HEK293 (cell line): ENCODE measurements around the gene HOXD12.

Experiments
- EGR2 ChIP-seq: fragments of 450-650 bp; formaldehyde crosslinking; IDR thresholded peaks from 2 replicates; pipeline ENCODE4 v1.5.1; 2016; ENCODE audit warnings: low read depth, missing biosample characterization, missing genetic modification characterization
- GLI2 ChIP-seq: fragments of 450-650 bp; formaldehyde crosslinking; IDR thresholded peaks from 2 replicates; pipeline ENCODE4; 2017; ENCODE audit warnings: missing biosample characterization, missing genetic modification characterization, low read depth, borderline replicate concordance
- KLF16 ChIP-seq: fragments of 450-650 bp; formaldehyde crosslinking; IDR thresholded peaks from 2 replicates; pipeline ENCODE4 v1.5.1; 2017; ENCODE audit warnings: missing biosample characterization, missing genetic modification characterization
- SALL2 ChIP-seq: fragments of 450-650 bp; formaldehyde crosslinking; IDR thresholded peaks from 2 replicates; pipeline ENCODE4 v1.5.0; 2017; ENCODE audit warnings: missing biosample characterization, mild to moderate bottlenecking, missing genetic modification characterization, borderline replicate concordance
- SCRT1 ChIP-seq: fragments of 450-650 bp; formaldehyde crosslinking; IDR thresholded peaks from 2 replicates; pipeline ENCODE4 v1.5.1; 2016; ENCODE audit warnings: missing biosample characterization, missing genetic modification characterization, borderline replicate concordance
- SP2 ChIP-seq: fragments of 450-650 bp; formaldehyde crosslinking; IDR thresholded peaks from 2 replicates; pipeline ENCODE4 v1.5.1; 2016; ENCODE audit warnings: missing biosample characterization, missing genetic modification characterization
- YY2 ChIP-seq: fragments of 450-650 bp; formaldehyde crosslinking; IDR thresholded peaks from 2 replicates; pipeline ENCODE4 v1.5.1; 2016; ENCODE audit warnings: missing biosample characterization, missing genetic modification characterization
- ZEB2 ChIP-seq: fragments of 450-650 bp; formaldehyde crosslinking; IDR thresholded peaks from 2 replicates; pipeline ENCODE4 v1.5.1; 2016; ENCODE audit warnings: missing biosample characterization, missing genetic modification characterization
- ZNF121 ChIP-seq: fragments of 450-650 bp; formaldehyde crosslinking; IDR thresholded peaks from 2 replicates; pipeline ENCODE4 v1.5.1; 2016; ENCODE audit warnings: missing biosample characterization, missing genetic modification characterization
- ZNF133 ChIP-seq: fragments of 450-650 bp; formaldehyde crosslinking; IDR thresholded peaks from 2 replicates; pipeline ENCODE4 v1.5.1; 2016; ENCODE audit warnings: missing biosample characterization, missing genetic modification characterization
- ZNF23 ChIP-seq: fragments of 450-650 bp; formaldehyde crosslinking; IDR thresholded peaks from 2 replicates; pipeline ENCODE4 v1.5.1; 2016; ENCODE audit warnings: missing biosample characterization, missing genetic modification characterization, borderline replicate concordance
- ZNF354C ChIP-seq: fragments of 450-650 bp; formaldehyde crosslinking; IDR thresholded peaks from 2 replicates; pipeline ENCODE4 v1.5.1; 2016; ENCODE audit warnings: missing biosample characterization, missing genetic modification characterization, low read depth, borderline replicate concordance
- ZNF394 ChIP-seq: fragments of 450-650 bp; formaldehyde crosslinking; IDR thresholded peaks from 2 replicates; pipeline ENCODE4 v1.5.1; 2016; ENCODE audit warnings: missing biosample characterization, missing genetic modification characterization, mild to moderate bottlenecking, moderate library complexity, borderline replicate concordance
- ZNF426 ChIP-seq: fragments of 450-650 bp; formaldehyde crosslinking; IDR thresholded peaks from 2 replicates; pipeline ENCODE4 v1.5.1; 2017; ENCODE audit warnings: missing biosample characterization, missing genetic modification characterization, mild to moderate bottlenecking, inconsistent platforms, moderate library complexity
- ZNF501 ChIP-seq: fragments of 450-650 bp; formaldehyde crosslinking; IDR thresholded peaks from 2 replicates; pipeline ENCODE4 v1.5.1; 2016; ENCODE audit warnings: missing biosample characterization, missing genetic modification characterization
- ZNF544 ChIP-seq: fragments of 450-650 bp; formaldehyde crosslinking; IDR thresholded peaks from 2 replicates; pipeline ENCODE4 v1.5.0; 2017; ENCODE audit warnings: missing biosample characterization, missing genetic modification characterization
- ZNF596 ChIP-seq: fragments of 450-650 bp; IDR thresholded peaks from 2 replicates; pipeline ENCODE4 v1.5.0; 2018; ENCODE audit warnings: missing biosample characterization, mild to moderate bottlenecking, missing genetic modification characterization, moderate library complexity
- ZNF610 ChIP-seq: fragments of 450-650 bp; formaldehyde crosslinking; IDR thresholded peaks from 2 replicates; pipeline ENCODE4 v1.5.1; 2016; ENCODE audit warnings: missing biosample characterization, missing genetic modification characterization, borderline replicate concordance
- ZNF660 ChIP-seq: fragments of 450-650 bp; IDR thresholded peaks from 2 replicates; pipeline ENCODE4 v1.5.1; 2018; ENCODE audit warnings: missing biosample characterization, mild to moderate bottlenecking, missing genetic modification characterization
- ZNF664 ChIP-seq: fragments of 450-650 bp; formaldehyde crosslinking; IDR thresholded peaks from 2 replicates; pipeline ENCODE4 v1.5.1; 2016; ENCODE audit warnings: missing biosample characterization, missing genetic modification characterization
- TF ChIP-seq, protein P1 (sequence below): fragments of 450-650 bp; formaldehyde crosslinking; IDR thresholded peaks from 2 replicates; pipeline ENCODE4 v1.5.1; 2016; ENCODE audit warnings: missing biosample characterization, missing genetic modification characterization
- TF ChIP-seq, protein P2 (sequence below): fragments of 450-650 bp; formaldehyde crosslinking; IDR thresholded peaks from 2 replicates; pipeline ENCODE4; 2016; ENCODE audit warnings: missing biosample characterization, missing genetic modification characterization
- TF ChIP-seq, protein P3 (sequence below): fragments of 450-650 bp; formaldehyde crosslinking; IDR thresholded peaks from 2 replicates; pipeline ENCODE4 v1.5.1; 2016; ENCODE audit warnings: missing biosample characterization, missing genetic modification characterization
- TF ChIP-seq, protein P4 (sequence below): fragments of 450-650 bp; formaldehyde crosslinking; conservative IDR thresholded peaks from 2 replicates; pipeline ENCODE4 v1.5.1; 2016; ENCODE audit warnings: low read depth, missing biosample characterization, missing genetic modification characterization
- TF ChIP-seq, protein P5 (sequence below): fragments of 450-650 bp; formaldehyde crosslinking; IDR thresholded peaks from 2 replicates; pipeline ENCODE4 v1.5.1; 2016; ENCODE audit warnings: missing biosample characterization, missing genetic modification characterization
- TF ChIP-seq, protein P6 (sequence below): fragments of 450-650 bp; formaldehyde crosslinking; IDR thresholded peaks from 2 replicates; pipeline ENCODE4 v1.5.1; 2016; ENCODE audit warnings: missing biosample characterization, missing genetic modification characterization

The HOXD12 gene

DNA sequence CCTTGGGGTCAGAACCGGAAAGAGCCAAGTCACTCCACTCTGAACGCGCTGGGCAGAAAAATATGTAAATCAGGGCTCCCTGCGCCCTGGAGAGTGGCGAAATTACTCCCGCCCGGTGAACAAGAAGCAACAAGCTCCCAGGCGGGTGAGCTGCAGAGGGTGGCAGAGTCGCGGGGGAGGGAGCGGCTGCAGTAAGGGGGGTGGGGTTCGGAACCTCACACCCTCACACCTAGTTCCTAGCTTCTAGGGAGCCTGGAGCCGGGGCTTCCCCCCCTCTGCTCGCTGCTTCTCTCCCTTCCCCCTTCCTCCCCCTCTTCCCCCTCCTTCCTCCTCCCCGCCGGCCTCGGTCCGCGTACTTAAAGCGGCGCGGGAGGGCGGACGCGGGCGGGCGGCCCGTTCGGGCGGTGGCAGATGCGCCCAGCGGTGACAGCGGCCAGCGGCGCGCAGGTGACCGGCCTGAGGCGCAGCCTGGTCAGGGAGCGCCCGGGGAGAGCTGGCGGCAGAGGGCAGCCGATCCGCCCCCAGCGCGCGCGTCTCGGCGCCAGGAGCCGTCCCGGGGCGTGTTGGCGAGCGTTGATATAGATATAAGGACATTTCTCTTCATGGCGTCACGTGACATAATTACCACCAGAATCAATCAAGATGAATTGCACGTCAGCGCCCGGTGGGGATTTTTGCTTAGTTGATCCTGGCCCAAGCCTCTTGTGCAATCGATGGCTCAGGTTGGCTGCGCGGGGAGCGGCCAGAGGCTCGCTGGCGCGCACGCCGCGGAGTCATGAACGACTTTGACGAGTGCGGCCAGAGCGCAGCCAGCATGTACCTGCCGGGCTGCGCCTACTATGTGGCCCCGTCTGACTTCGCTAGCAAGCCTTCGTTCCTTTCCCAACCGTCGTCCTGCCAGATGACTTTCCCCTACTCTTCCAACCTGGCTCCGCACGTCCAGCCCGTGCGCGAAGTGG, 7.3 kb downstream of the HOXD12 start, which contains the start of gene HOXD11 (continued):
- TF ChIP-seq ZNF23 = no peak
- TF ChIP-seq SP2 = peak; percentile 56
- no peak for TF ChIP-seq ZNF121 (tag by site-specific recombination)
- TF ChIP-seq ZEB2 (tag by site-specific recombination) = peak; percentile 92
- TF ChIP-seq, protein P1, sequence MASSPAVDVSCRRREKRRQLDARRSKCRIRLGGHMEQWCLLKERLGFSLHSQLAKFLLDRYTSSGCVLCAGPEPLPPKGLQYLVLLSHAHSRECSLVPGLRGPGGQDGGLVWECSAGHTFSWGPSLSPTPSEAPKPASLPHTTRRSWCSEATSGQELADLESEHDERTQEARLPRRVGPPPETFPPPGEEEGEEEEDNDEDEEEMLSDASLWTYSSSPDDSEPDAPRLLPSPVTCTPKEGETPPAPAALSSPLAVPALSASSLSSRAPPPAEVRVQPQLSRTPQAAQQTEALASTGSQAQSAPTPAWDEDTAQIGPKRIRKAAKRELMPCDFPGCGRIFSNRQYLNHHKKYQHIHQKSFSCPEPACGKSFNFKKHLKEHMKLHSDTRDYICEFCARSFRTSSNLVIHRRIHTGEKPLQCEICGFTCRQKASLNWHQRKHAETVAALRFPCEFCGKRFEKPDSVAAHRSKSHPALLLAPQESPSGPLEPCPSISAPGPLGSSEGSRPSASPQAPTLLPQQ (tag by site-specific recombination) = peak; percentile 94
- peak; percentile 16 for TF ChIP-seq ZNF394
- TF ChIP-seq, protein P2, sequence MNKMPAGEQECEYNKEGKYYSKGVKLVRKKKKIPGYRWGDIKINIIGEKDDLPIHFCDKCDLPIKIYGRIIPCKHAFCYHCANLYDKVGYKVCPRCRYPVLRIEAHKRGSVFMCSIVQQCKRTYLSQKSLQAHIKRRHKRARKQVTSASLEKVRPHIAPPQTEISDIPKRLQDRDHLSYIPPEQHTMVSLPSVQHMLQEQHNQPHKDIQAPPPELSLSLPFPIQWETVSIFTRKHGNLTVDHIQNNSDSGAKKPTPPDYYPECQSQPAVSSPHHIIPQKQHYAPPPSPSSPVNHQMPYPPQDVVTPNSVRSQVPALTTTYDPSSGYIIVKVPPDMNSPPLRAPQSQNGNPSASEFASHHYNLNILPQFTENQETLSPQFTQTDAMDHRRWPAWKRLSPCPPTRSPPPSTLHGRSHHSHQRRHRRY = 0 out of 2 replicates have a peak, but pooled peaks have one; percentile 21
- TF ChIP-seq ZNF133 (tag by site-specific recombination) = no peak
- peak; percentile 50; the same call in 1 of the 2 replicates for TF ChIP-seq ZNF596 (tag by site-specific recombination)
- TF ChIP-seq, protein P3, sequence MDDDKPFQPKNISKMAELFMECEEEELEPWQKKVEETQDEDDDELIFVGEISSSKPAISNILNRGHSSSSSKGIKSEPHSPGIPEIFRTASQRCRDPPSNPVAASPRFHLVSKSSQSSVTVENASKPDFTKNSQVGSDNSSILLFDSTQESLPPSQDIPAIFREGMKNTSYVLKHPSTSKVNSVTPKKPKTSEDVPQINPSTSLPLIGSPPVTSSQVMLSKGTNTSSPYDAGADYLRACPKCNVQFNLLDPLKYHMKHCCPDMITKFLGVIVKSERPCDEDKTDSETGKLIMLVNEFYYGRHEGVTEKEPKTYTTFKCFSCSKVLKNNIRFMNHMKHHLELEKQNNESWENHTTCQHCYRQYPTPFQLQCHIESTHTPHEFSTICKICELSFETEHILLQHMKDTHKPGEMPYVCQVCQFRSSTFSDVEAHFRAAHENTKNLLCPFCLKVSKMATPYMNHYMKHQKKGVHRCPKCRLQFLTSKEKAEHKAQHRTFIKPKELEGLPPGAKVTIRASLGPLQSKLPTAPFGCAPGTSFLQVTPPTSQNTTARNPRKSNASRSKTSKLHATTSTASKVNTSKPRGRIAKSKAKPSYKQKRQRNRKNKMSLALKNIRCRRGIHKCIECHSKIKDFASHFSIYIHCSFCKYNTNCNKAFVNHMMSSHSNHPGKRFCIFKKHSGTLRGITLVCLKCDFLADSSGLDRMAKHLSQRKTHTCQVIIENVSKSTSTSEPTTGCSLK (tag by site-specific recombination) = no peak
- TF ChIP-seq ZNF354C = no peak
- TF ChIP-seq ZNF544 = no peak
- TF ChIP-seq, protein P4, sequence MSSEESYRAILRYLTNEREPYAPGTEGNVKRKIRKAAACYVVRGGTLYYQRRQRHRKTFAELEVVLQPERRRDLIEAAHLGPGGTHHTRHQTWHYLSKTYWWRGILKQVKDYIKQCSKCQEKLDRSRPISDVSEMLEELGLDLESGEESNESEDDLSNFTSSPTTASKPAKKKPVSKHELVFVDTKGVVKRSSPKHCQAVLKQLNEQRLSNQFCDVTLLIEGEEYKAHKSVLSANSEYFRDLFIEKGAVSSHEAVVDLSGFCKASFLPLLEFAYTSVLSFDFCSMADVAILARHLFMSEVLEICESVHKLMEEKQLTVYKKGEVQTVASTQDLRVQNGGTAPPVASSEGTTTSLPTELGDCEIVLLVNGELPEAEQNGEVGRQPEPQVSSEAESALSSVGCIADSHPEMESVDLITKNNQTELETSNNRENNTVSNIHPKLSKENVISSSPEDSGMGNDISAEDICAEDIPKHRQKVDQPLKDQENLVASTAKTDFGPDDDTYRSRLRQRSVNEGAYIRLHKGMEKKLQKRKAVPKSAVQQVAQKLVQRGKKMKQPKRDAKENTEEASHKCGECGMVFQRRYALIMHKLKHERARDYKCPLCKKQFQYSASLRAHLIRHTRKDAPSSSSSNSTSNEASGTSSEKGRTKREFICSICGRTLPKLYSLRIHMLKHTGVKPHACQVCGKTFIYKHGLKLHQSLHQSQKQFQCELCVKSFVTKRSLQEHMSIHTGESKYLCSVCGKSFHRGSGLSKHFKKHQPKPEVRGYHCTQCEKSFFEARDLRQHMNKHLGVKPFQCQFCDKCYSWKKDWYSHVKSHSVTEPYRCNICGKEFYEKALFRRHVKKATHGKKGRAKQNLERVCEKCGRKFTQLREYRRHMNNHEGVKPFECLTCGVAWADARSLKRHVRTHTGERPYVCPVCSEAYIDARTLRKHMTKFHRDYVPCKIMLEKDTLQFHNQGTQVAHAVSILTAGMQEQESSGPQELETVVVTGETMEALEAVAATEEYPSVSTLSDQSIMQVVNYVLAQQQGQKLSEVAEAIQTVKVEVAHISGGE = no peak
- 0 out of 2 replicates have a peak, but pooled peaks have one; percentile 42 for TF ChIP-seq ZNF660 (tag by site-specific recombination)
- TF ChIP-seq YY2 = no peak
- no peak for TF ChIP-seq SALL2 (tag by site-specific recombination)
- peak; percentile 80; the same call in 1 of the 2 replicates for TF ChIP-seq SCRT1 (tag by site-specific recombination)
- TF ChIP-seq ZNF610 = no peak; the same call in 1 of the 2 replicates
- peak; percentile 44 for TF ChIP-seq ZNF501 (tag by site-specific recombination)
- TF ChIP-seq EGR2 (tag by site-specific recombination) = peak; percentile 47
- TF ChIP-seq ZNF664 = no peak
- TF ChIP-seq GLI2 (tag by site-specific recombination) = 0 out of 2 replicates have a peak, but pooled peaks have one; percentile 47
- TF ChIP-seq, protein P5, sequence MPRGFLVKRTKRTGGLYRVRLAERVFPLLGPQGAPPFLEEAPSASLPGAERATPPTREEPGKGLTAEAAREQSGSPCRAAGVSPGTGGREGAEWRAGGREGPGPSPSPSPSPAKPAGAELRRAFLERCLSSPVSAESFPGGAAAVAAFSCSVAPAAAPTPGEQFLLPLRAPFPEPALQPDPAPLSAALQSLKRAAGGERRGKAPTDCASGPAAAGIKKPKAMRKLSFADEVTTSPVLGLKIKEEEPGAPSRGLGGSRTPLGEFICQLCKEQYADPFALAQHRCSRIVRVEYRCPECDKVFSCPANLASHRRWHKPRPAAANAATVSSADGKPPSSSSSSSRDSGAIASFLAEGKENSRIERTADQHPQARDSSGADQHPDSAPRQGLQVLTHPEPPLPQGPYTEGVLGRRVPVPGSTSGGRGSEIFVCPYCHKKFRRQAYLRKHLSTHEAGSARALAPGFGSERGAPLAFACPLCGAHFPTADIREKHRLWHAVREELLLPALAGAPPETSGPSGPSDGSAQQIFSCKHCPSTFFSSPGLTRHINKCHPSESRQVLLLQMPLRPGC = peak; percentile 67
- TF ChIP-seq ZNF426 (tag by site-specific recombination) = no peak
- TF ChIP-seq, protein P6, sequence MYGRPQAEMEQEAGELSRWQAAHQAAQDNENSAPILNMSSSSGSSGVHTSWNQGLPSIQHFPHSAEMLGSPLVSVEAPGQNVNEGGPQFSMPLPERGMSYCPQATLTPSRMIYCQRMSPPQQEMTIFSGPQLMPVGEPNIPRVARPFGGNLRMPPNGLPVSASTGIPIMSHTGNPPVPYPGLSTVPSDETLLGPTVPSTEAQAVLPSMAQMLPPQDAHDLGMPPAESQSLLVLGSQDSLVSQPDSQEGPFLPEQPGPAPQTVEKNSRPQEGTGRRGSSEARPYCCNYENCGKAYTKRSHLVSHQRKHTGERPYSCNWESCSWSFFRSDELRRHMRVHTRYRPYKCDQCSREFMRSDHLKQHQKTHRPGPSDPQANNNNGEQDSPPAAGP (tag by site-specific recombination) = 0 out of 2 replicates have a peak, but pooled peaks have one; percentile 34
- TF ChIP-seq KLF16 (tag by site-specific recombination) = peak; percentile 32; the same call in 1 of the 2 replicates
